Breast epithelium (tissue), 4 donors: ENCODE data around the gene MYLIP. TPM values are rescaled to one million over a fixed set of nuclear protein-coding genes. Genes with fewer than 3 reads are reported as not detected.

Experiments
- DNase-seq, 2 donors: peaks; one replicate each; pipeline ENCODE4 v3.0.0-alpha.2; 2019; ENCODE audit warnings: low spot score in 2 of 2
- H3K27ac ChIP-seq, 2 donors: fragments of 200-600 bp; sonication (generic) in 1 of 2; one replicate each; pipeline ENCODE4 v1.5.1; 2016 to 2019; ENCODE audit warnings: mild to moderate bottlenecking in 1 of 2
- H3K27me3 ChIP-seq, 2 donors: fragments of 200-600 bp; sonication (generic) in 1 of 2; one replicate each; pipeline versions ENCODE4 v1.5.1 to v1.6.0; 2017 to 2019; ENCODE audit warnings: control low read depth in 1 of 2, mild to moderate bottlenecking in 1 of 2
- H3K36me3 ChIP-seq: fragments of 200-600 bp; one replicate; pipeline ENCODE4 v1.5.1; 2019
- H3K4me1 ChIP-seq, 2 donors: fragments of 200-600 bp; sonication (generic); one replicate each; pipeline ENCODE4 v1.5.1; 2016 to 2019; ENCODE audit warnings: control low read depth in 1 of 2
- H3K4me3 ChIP-seq, 3 donors: fragments of 200-600 bp; sonication (generic); 1 replicate in 2 of 3; 2 replicates in 1 of 3; pipeline ENCODE4 v1.5.1; 2016 to 2019; ENCODE audit warnings: mild to moderate bottlenecking in 3 of 3, moderate library complexity in 2 of 3
- H3K9me3 ChIP-seq, 2 donors: fragments of 200-600 bp; sonication (generic) in 1 of 2; one replicate each; pipeline ENCODE4 v1.5.1; 2016 to 2019; ENCODE audit warnings: control low read depth in 1 of 2
- POLR2A ChIP-seq: fragments of 450-650 bp; IDR thresholded peaks from one replicate; pipeline ENCODE4 v1.6.1; 2016; ENCODE audit warnings: antibody characterized with exemption, mild to moderate bottlenecking, moderate library complexity
- POLR2AphosphoS5 ChIP-seq, 3 donors: sonication (generic); formaldehyde crosslinking; IDR thresholded peaks; one replicate each; pipeline ENCODE4 v1.6.1; 2017; ENCODE audit warnings: antibody characterized with exemption in 3 of 3
- intact Hi-C: fragments of 100-400 bp; cut with DNase I; formaldehyde crosslinking; loops from one replicate; pipeline ENCODE4 v1.15.1; 2023; ENCODE audit warnings: low total_unique reads
- total RNA-seq, 3 donors: library from RNA; depleted of rRNA; stranded (reverse); fragments of >200 nt; gene quantifications; one replicate each; pipeline ENCODE4 v1.1.0, GENCODE V29; 2016
- TF ChIP-seq, protein P1 (sequence below), 3 donors: fragments of 450-650 bp; IDR thresholded peaks; one replicate each; pipeline ENCODE4 v1.5.1; 2016 to 2017; ENCODE audit warnings: antibody characterized with exemption in 3 of 3, mild to moderate bottlenecking in 3 of 3, moderate library complexity in 3 of 3

The MYLIP gene
- total RNA-seq, 3 donors from 2014 or later, result 47.2 to 63.0 (median 59.6) TPM

DNA sequence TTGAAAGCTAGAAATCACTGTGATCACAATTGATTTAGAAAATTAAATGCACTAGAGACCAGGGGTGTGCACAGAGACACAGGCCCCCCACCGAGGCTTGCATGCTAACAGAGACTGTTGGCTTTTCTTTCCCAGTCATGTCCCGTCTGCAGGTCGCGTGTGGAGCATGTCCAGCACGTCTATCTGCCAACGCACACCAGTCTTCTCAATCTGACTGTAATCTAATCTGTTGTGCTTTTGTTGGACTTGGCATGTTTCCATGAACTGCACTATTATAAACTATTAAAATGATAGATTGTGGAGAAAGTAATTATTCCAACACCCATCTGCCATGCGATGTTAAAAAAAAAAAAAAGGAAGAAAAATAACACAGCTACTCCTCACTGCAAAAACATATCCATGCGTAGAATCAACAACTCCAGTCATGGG is 17.7 kb downstream of the MYLIP start:
- Histone ChIP-seq H3K4me1 (no peaks in the 10 kb centered on the region), H3K27ac (no peak overlapping the region), H3K27me3 (no peaks in the 10 kb centered on the region), H3K4me3 (no peak overlapping the region), H3K9me3 (no peaks in the 10 kb centered on the region), H3K36me3 (peaks cover 25% of the 10 kb centered on the region)
- intact Hi-C loops, result no loop called here
- TF ChIP-seq, protein P1, sequence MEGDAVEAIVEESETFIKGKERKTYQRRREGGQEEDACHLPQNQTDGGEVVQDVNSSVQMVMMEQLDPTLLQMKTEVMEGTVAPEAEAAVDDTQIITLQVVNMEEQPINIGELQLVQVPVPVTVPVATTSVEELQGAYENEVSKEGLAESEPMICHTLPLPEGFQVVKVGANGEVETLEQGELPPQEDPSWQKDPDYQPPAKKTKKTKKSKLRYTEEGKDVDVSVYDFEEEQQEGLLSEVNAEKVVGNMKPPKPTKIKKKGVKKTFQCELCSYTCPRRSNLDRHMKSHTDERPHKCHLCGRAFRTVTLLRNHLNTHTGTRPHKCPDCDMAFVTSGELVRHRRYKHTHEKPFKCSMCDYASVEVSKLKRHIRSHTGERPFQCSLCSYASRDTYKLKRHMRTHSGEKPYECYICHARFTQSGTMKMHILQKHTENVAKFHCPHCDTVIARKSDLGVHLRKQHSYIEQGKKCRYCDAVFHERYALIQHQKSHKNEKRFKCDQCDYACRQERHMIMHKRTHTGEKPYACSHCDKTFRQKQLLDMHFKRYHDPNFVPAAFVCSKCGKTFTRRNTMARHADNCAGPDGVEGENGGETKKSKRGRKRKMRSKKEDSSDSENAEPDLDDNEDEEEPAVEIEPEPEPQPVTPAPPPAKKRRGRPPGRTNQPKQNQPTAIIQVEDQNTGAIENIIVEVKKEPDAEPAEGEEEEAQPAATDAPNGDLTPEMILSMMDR (IDR thresholded peaks at IDR 0.05), result no peak
- TF ChIP-seq POLR2A (no peak), POLR2AphosphoS5 (IDR thresholded peaks at IDR 0.05) (no peak)
- no peak for DNase-seq

DNA sequence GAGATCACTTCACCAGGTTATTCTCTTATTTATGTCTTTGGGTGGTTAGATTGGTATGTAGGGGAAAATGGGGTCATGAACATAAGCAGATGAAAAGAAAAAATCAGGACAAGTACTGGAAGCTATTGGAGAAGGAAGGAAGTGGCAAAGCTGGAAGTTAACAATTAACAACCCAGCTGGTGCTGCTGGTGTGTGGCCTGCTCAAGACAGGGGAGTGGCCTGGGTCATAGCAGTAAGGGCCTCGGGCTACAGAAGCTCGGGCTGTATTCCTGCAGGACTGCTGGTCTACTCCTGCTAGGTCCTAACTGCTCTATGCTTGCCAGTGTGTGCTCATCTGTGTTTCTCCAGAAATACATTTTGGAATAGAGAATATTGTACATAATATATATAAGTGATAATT is 19.6 kb downstream of the MYLIP start:
- DNase-seq, result no peak
- Histone ChIP-seq H3K27me3 (no peaks in the 10 kb centered on the region), H3K27ac (no peak overlapping the region), H3K36me3 (peaks cover 16% of the 10 kb centered on the region), H3K4me1 (no peaks in the 10 kb centered on the region), H3K4me3 (no peak overlapping the region), H3K9me3 (no peaks in the 10 kb centered on the region)
- no peak for TF ChIP-seq POLR2AphosphoS5 (IDR thresholded peaks at IDR 0.05)
- TF ChIP-seq, protein P1 (IDR thresholded peaks at IDR 0.05), result no peak
- TF ChIP-seq POLR2A, result no peak
- intact Hi-C loops, result no loop called here

DNA sequence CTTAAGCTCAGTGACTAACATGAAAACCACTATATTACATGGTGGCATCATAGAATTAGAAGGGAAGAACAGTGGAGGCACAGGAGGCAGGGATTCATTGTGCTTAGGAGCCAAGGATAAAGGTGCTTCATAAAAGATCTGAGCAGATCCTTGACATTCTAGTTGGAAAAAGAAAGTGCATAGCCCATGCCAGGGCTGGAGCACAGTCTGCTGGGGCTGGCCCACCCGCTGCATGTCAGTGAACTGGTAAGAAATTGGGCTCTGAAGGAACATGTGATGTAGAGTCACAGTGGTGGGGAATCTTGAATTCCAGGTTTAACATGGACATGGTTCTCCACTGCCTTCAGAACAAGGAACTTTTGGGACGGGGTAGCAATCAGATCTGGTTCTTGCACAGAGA is 20.4 kb downstream of the MYLIP start:
- Histone ChIP-seq H3K36me3 (peaks cover 10% of the 10 kb centered on the region), H3K9me3 (no peaks in the 10 kb centered on the region), H3K27me3 (no peaks in the 10 kb centered on the region), H3K4me1 (no peaks in the 10 kb centered on the region), H3K27ac (no peak overlapping the region), H3K4me3 (no peak overlapping the region)
- no peak for DNase-seq
- intact Hi-C loops, result no loop called here
- no peak for TF ChIP-seq POLR2A
- TF ChIP-seq, protein P1 (IDR thresholded peaks at IDR 0.05), result no peak
- no peak for TF ChIP-seq POLR2AphosphoS5 (IDR thresholded peaks at IDR 0.05)

DNA sequence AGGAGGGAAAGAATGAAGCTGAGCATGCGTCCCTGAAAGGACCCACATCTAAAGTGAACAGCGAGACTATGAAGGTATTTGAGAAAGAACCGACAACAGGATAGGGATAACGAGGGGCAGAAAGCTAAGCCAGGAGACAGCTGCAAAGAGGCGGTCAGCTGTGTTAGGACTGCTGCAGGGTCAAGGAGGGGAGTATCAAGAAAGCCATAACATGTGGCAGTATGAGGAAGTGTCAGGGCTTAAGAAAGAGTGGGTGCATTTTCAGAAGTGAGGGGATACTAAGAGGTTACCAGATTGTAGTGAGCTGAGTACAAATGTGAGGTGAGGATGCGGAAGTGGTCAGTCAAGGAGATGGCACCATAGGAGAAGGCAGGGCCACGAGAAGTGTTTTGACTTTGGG is 21.2 kb downstream of the MYLIP start:
- TF ChIP-seq POLR2A (no peak), POLR2AphosphoS5 (IDR thresholded peaks at IDR 0.05) (no peak)
- TF ChIP-seq, protein P1 (IDR thresholded peaks at IDR 0.05), result no peak
- Histone ChIP-seq H3K4me1 (no peaks in the 10 kb centered on the region), H3K36me3 (peaks cover 3% of the 10 kb centered on the region), H3K27ac (no peak overlapping the region), H3K4me3 (no peak overlapping the region), H3K27me3 (no peaks in the 10 kb centered on the region), H3K9me3 (no peaks in the 10 kb centered on the region)
- no peak for DNase-seq
- intact Hi-C loops, result no loop called here

DNA sequence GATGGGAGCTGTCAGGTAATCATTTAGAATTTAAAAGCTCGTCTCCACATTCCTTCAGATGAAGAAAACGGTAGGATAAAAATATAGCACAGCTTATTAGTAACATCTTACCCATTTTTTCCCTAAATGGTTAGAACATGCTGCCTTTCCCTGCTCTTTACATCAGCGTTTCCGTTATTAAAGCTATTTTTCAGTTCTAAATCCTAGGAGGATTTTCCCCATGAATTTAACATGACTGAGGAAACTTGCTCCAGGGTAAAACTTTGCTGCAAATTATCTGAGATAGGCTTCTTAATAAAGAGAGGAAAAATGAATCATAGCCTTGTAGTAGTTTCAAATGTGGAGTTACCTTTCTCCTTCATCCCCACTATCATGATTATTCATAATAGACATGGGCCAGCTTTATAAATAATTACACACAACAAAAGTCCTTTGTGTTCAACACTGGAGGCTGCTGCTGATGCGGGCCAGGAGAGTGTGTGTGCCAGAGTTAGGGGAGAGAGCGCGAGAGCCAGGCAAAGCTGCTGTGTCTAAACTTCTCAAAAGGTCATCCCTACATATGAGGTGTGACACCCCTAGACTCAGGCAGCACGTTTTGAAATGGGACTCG is 24.4 kb downstream of the MYLIP start:
- H3K27ac ChIP-seq, result no peak overlapping the region

More for the DNA sequence above, 24.4 kb downstream of the MYLIP start:
- no peaks in the 10 kb centered on the region for H3K4me1 ChIP-seq
- H3K36me3 ChIP-seq, result no peaks in the 10 kb centered on the region
- no peak for DNase-seq
- TF ChIP-seq POLR2AphosphoS5 (IDR thresholded peaks at IDR 0.05), result no peak
- TF ChIP-seq, protein P1 (IDR thresholded peaks at IDR 0.05), result no peak
- no peak for TF ChIP-seq POLR2A
- H3K9me3 ChIP-seq, result no peaks in the 10 kb centered on the region
- no peaks in the 10 kb centered on the region for H3K27me3 ChIP-seq
- H3K4me3 ChIP-seq, result no peak overlapping the region
- intact Hi-C loops, result loop anchor here (2.0 kb wide), 1 partner anchor 85 kb away; no protein-coding TSS in a partner anchor
